Medulla oblongata (tissue), 1 donor: ENCODE results near the gene PCDHA4.
"Not testable (repeated sequence)": the region's sequence is repeated elsewhere in the genome, so short reads cannot be mapped to it uniquely, and the experiment has no call there.

Experiments
- DNase-seq: peaks from one replicate; pipeline ENCODE4 v3.0.0-alpha.2; 2015; ENCODE audit errors: extremely low spot score

Gene PCDHA4

DNA sequence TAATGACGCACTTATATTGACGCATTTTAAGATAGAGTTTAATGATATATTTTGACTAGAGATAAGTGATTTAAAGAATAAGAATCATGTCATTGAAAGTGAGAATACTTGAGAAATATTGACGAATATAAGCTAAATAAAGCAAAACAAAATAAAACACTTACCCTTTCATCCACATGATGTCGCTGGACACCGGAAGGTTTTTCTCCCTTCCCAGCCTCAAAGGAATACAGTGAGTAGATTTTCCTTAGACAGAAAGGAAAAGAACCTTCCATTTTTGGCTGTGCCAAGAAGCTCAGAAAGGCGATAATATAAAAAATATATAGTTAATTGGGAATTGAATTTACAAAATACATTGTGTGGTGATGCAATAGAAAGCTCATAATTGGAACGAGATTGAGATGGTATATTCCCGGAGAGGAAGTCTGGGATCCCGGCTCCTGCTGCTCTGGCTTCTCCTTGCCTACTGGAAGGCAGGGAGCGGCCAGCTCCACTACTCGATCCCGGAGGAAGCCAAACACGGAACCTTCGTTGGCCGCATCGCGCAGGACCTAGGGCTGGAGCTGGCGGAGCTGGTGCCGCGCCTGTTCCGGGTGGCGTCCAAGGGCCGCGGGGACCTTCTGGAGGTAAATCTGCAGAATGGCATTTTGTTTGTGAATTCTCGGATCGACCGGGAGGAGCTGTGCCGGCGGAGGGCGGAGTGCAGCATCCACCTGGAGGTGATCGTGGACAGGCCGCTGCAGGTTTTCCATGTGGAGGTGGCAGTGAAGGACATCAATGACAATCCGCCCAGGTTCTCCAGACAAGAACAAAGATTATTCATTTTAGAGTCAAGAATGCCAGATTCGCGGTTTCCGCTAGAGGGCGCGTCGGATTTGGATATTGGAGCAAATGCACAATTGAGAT, 14.8 kb downstream of the PCDHA4 start, which contains the start of gene PCDHA5:
Gene PCDHA5, plus strand, starts transcription at position 239 of the 906 bp plus-strand sequence.
- DNase-seq, result peak; percentile 53

DNA sequence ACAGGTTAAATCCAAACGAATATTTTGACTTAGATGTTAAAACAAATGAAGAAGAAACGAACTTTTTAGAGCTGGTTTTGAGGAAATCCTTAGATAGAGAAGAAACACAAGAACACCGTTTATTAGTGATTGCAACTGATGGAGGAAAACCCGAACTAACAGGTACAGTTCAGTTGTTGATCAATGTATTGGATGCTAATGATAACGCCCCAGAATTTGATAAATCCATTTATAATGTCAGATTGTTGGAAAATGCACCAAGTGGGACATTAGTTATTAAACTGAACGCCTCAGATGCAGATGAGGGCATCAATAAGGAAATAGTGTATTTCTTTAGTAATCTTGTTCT, 15.4 kb downstream of the PCDHA4 start:
- DNase-seq, result no peak

DNA sequence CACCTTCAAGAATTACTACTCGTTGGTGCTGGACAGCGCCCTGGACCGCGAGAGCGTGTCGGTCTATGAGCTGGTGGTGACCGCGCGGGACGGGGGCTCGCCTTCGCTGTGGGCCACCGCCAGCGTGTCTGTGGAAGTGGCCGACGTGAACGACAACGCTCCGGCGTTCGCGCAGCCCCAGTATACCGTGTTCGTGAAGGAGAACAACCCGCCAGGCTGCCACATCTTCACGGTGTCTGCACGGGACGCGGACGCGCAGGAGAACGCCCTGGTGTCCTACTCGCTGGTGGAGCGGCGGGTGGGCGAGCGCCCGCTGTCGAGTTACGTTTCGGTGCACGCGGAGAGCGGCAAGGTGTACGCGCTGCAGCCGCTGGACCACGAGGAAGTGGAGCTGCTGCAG, 16.1 kb downstream of the PCDHA4 start:
- DNase-seq, result not testable (repeated sequence)

DNA sequence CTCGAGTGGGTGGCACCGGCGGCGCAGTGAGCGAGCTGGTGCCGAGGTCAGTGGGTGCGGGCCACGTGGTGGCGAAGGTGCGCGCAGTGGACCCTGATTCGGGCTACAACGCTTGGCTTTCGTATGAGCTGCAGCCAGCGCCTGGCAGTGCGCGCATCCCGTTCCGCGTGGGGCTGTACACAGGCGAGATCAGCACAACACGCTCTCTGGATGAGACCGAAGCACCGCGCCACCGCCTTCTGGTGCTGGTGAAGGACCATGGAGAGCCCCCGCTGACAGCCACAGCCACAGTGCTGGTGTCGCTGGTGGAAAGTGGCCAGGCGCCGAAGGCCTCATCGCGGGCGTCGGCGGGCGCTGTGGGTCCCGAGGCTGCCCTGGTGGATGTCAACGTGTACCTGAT, 16.6 kb downstream of the PCDHA4 start:
- no peak for DNase-seq

DNA sequence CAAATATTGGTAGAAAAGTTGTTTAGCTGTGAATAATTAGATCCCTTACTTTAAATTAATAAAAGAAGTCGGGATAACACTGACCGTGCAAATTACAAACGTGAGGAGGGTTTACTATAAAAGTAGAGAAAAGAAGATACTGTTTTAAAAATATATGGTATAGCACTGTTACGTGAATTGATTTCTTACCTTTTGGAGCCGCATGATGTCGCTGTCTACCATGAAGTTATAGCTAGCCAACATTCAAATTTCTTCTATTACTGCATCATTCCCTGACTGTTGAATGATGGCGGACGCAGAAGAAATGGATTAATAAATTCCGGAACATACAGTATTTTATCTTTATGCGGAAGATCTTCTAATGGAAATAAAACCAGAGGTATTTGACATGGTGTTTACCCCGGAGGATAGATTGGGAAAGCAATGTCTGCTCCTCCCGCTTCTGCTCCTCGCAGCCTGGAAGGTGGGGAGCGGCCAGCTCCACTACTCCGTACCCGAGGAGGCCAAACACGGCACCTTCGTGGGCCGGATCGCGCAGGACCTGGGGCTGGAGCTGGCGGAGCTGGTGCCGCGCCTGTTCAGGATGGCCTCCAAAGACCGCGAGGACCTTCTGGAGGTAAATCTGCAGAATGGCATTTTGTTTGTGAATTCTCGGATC, 21.0 kb downstream of the PCDHA4 start, which contains the start of gene PCDHA6:
Gene PCDHA6, plus strand, starts transcription at position 257 of the 658 bp plus-strand sequence. Its CDS starts 132 bp downstream, at position 389.
- DNase-seq, result peak; percentile 31

DNA sequence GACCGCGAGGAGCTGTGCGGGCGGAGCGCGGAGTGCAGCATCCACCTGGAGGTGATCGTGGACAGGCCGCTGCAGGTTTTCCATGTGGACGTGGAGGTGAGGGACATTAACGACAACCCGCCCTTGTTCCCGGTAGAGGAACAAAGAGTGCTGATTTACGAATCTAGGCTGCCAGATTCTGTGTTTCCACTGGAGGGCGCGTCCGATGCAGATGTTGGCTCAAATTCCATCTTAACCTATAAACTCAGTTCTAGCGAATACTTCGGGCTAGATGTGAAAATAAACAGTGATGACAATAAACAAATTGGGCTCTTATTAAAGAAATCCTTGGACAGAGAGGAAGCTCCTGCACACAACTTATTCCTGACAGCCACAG, 21.5 kb downstream of the PCDHA4 start:
- peak; percentile 14 for DNase-seq

DNA sequence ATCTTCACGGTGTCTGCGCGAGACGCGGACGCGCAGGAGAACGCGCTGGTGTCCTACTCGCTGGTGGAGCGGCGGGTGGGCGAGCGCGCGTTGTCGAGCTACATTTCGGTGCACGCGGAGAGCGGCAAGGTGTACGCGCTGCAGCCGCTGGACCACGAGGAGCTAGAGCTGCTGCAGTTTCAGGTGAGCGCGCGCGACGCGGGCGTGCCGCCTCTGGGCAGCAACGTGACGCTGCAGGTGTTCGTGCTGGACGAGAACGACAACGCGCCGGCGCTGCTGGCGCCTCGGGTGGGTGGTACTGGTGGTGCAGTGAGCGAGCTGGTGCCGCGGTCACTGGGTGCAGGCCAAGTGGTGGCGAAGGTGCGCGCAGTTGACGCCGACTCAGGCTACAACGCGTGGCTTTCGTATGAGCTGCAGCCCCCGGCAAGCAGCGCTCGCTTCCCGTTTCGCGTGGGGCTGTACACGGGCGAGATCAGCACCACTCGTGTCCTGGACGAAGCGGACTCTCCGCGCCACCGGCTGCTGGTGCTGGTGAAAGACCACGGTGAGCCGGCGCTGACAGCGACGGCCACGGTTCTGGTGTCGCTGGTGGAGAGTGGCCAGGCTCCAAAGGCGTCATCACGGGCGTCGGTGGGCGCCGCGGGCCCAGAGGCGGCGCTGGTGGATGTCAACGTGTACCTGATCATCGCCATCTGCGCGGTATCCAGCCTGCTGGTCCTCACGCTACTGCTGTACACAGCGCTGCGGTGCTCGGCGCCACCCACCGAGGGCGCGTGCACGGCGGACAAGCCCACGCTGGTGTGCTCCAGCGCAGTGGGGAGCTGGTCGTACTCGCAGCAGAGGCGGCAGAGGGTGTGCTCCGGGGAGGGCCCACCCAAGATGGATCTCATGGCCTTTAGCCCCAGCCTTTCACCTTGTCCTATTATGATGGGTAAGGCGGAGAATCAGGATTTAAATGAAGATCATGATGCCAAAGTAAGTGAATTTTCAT, 22.9 kb downstream of the PCDHA4 start:
- DNase-seq, result not testable (repeated sequence)

DNA sequence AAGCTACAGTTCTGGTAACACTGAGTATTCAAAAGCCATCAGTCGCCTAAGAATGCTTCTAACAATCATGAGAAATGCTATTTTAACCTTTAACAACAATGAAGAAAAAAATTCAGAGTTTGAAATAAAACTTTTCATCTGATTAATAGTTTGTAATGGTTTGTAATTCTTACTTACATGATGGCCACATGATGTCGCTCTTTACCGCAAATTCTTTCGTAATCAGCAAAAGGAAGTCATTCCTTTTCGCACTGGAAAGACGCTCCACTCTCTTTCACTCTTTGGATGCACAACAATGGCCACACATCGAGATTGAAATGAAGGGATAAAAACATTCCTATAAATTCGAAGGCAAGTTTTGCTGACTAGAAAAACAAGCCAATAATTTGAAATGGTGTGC, 27.1 kb downstream of the PCDHA4 start, which contains the start of gene PCDHA7:
Gene PCDHA7, plus strand, starts transcription at position 277 of the 400 bp plus-strand sequence. Its CDS starts 115 bp downstream, at position 392.
- peak; percentile 49 for DNase-seq

DNA sequence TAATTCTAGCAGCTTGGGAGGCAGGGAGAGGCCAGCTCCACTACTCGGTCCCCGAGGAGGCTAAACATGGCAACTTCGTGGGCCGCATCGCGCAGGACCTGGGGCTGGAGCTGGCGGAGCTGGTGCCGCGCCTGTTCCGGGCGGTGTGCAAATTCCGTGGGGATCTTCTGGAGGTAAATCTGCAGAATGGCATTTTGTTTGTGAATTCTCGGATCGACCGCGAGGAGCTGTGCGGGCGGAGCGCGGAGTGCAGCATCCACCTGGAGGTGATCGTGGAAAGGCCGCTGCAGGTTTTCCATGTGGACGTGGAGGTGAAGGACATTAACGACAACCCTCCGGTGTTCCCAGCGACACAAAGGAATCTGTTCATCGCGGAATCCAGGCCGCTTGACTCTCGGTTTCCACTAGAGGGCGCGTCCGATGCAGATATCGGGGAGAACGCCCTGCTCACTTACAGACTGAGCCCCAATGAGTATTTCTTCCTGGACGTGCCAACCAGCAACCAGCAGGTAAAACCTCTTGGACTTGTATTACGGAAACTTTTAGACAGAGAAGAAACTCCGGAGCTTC, 27.7 kb downstream of the PCDHA4 start:
- not testable (repeated sequence) for DNase-seq

DNA sequence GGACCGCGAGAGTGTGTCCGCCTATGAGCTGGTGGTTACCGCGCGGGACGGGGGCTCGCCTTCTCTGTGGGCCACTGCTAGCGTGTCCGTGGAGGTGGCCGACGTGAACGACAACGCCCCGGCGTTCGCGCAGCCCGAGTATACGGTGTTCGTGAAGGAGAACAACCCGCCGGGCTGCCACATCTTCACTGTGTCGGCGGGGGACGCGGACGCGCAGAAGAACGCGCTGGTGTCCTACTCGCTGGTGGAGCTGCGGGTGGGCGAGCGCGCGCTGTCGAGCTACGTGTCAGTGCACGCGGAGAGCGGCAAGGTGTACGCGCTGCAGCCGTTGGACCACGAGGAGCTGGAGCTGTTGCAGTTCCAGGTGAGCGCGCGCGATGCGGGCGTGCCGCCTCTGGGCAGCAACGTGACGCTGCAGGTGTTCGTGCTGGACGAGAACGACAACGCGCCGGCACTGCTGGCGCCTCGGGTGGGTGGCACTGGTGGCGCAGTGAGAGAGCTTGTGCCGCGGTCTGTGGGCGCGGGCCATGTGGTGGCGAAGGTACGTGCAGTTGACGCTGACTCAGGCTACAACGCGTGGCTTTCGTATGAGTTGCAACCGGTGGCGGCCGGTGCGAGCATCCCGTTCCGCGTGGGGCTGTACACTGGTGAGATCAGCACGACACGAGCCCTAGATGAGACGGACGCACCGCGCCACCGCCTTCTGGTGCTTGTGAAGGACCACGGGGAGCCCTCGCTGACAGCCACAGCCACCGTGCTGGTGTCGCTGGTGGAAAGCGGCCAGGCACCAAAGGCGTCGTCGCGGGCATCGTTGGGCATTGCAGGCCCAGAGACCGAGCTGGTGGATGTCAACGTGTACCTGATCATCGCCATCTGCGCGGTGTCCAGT, 29.0 kb downstream of the PCDHA4 start:
- DNase-seq, result no peak

DNA sequence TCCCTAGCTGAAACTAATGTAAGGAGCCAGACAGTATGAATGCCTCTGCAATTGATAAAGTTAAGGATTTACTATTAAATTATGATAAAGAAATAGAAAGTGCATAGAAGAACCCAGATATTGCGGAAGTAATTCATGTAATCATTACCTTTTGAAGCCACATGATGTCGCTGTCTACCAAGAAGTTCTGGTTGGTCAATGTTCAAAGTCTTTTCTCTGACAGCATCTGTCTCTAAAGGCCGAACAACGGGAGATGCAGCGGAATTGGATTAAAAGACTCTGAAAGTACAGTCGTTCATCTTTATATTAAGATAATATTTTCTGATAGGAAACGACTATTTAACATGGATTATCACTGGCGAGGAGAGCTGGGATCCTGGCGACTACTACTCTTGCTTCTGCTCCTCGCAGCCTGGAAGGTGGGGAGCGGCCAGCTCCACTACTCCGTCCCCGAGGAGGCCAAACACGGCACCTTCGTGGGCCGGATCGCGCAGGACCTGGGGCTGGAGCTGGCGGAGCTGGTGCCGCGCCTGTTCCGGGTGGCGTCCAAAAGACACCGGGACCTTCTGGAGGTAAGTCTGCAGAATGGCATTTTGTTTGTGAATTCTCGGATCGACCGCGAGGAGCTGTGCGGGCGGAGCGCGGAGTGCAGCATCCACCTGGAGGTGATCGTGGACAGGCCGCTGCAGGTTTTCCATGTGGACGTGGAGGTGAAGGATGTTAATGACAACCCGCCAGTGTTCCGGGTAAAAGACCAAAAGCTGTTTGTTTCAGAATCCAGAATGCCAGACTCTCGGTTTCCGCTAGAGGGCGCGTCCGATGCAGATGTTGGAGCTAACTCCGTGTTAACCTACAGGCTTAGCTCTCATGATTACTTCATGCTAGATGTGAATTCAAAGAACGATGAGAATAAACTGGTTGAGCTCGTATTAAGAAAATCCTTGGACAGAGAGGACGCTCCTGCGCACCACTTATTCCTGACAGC, 34.4 kb downstream of the PCDHA4 start, which contains the start of gene PCDHA8:
Gene PCDHA8, plus strand, starts transcription at position 210 of the 985 bp plus-strand sequence. Its CDS starts 135 bp downstream, at position 345.
- DNase-seq, result peak; percentile 42

DNA sequence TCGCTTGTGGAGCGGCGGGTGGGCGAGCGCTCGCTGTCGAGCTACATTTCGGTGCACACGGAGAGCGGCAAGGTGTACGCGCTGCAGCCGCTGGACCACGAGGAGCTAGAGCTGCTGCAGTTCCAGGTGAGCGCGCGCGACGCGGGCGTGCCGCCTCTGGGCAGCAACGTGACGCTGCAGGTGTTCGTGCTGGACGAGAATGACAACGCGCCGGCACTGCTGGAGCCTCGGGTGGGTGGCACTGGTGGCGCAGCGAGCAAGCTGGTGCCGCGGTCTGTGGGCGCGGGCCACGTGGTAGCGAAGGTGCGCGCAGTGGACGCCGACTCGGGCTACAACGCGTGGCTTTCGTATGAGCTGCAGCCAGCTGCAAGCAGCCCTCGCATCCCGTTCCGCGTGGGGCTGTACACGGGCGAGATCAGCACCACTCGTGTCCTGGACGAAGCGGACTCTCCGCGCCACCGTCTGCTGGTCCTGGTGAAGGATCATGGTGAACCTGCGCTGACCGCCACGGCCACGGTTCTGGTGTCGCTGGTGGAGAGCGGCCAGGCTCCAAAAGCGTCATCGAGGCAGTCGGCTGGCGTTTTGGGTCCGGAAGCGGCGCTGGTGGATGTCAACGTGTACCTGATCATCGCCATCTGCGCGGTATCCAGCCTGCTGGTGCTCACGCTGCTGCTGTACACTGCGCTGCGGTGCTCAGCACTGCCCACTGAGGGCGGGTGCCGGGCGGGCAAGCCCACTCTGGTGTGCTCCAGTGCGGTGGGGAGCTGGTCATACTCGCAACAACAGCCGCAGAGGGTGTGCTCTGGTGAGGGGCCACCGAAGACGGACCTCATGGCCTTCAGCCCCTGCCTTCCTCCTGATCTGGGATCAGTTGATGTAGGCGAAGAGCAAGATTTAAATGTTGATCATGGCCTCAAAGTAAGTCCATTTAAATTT, 36.2 kb downstream of the PCDHA4 start:
- no peak for DNase-seq

DNA sequence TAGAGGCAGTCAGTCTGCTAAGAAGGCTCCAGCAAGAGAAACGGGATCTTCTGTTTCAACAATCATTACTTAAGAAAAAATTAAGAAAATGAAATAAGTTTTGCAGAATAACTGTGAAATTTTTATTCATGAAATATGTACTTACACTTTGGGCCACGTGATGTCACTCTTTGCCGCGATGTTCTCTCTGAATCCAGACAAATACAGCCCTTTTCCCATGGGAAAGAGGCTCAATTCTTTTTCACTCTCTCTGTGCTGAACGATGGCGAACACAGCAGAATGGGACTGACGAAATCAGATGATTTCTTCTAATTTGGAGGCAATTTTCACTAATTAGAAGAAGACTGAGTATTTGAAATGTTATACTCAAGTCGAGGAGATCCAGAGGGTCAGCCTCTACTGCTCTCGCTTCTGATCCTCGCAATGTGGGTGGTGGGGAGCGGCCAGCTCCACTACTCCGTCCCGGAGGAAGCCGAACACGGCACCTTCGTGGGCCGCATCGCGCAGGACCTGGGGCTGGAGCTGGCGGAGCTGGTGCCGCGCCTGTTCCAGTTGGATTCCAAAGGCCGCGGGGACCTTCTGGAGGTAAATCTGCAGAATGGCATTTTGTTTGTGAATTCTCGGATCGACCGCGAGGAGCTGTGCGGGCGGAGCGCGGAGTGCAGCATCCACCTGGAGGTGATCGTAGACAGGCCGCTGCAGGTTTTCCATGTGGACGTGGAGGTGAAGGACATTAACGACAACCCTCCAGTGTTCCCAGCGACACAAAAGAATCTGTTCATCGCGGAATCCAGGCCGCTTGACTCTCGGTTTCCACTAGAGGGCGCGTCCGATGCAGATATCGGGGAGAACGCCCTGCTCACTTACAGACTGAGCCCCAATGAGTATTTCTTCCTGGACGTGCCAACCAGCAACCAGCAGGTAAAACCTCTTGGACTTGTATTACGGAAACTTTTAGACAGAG, 41.6 kb downstream of the PCDHA4 start, which contains the start of gene PCDHA9:
Gene PCDHA9, plus strand, starts transcription at position 244 of the 964 bp plus-strand sequence. Its CDS starts 114 bp downstream, at position 358.
- peak; percentile 23 for DNase-seq

DNA sequence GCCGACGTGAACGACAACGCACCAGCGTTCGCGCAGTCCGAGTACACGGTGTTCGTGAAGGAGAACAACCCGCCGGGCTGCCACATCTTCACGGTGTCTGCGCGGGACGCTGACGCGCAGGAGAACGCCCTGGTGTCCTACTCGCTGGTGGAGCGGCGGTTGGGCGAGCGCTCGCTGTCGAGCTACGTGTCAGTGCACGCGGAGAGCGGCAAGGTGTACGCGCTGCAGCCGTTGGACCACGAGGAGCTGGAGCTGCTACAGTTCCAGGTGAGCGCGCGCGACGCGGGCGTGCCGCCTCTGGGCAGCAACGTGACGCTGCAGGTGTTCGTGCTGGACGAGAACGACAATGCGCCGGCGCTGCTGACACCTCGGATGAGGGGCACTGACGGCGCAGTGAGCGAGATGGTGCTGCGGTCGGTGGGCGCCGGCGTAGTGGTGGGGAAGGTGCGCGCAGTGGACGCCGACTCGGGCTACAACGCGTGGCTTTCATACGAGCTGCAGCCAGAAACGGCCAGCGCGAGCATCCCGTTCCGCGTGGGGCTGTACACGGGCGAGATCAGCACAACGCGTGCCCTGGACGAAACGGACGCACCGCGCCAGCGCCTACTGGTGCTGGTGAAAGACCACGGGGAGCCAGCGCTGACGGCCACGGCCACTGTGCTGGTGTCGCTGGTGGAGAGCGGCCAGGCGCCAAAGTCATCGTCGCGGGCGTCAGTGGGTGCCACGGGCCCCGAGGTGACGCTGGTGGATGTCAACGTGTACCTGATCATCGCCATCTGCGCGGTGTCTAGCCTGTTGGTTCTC, 43.2 kb downstream of the PCDHA4 start:
- not testable (repeated sequence) for DNase-seq
